Measurements from ENCODE around the gene FTCD. TPM values are rescaled to one million over a fixed set of nuclear protein-coding genes. Genes with fewer than 3 reads are reported as not detected.
A peak's percentile ranks its signal among the peaks of the same experiment; 100 is the strongest.
"Not testable (repeated sequence)": the region's sequence is repeated elsewhere in the genome, so short reads cannot be mapped to it uniquely, and the experiment has no call there.

Gene FTCD
- total and polyA plus RNA-seq, 12 donors, result 0.20 to 16.8 (median 1.9) TPM; not detected in 2

DNA sequence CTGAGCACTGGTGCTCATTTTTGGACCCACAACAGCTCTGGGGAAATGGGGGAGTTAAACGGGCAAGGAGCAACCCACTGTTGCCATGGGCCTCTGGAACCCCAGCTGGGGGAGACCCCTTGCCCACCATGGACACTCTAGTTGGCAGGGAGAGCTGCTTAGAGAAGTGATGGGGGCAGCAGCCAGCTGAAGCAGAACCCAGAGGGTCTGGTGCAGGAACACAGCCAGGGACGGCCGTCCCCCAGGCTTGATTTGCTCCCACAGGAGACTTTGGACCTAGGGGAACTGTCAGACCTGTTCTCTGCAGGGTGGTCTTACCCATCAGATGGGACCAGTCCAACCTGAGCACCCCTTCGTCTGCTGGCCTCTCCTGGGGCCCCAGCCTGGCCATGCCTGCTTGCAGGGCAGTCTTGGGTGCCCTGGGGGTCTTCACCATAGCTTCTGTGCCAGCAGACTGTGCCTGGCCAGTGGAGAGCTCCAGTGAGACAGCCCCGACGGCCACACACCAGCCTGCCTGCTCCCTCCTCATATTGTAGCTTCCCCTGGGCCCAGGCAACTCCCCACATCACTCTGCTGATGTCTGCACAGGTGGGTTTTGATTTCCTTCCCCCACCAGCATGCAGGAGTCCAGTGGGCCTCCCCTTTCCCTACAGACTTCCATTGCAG is 17.6 kb upstream of the FTCD start:
- peak in 2 of 7 donors; percentile 13 to 25 for DNase-seq
- Histone ChIP-seq H3K27ac (no peak overlapping the region), H3K27me3 (no peaks in the 10 kb centered on the region), H3K36me3 (replicated peaks in 1 of 2) (no peaks in the 10 kb centered on the region), H3K9me3 (replicated peaks in 1 of 3) (peaks cover 0 to 9% (median 0%) of the 10 kb centered on the region in 3 donors), H3K4me1 (replicated peaks in 1 of 2) (no peaks in the 10 kb centered on the region), H3K4me3 (no peak overlapping the region)
- intact Hi-C loops (cut with DNase I), result no loop called here
- 81 to 95% (median 92%) methylated on average over 3 to 6 of the region's 6 CpGs for WGBS, 4 donors
- no peak for TF ChIP-seq POLR2A (IDR thresholded peaks at IDR 0.05)
- TF ChIP-seq, protein P1, sequence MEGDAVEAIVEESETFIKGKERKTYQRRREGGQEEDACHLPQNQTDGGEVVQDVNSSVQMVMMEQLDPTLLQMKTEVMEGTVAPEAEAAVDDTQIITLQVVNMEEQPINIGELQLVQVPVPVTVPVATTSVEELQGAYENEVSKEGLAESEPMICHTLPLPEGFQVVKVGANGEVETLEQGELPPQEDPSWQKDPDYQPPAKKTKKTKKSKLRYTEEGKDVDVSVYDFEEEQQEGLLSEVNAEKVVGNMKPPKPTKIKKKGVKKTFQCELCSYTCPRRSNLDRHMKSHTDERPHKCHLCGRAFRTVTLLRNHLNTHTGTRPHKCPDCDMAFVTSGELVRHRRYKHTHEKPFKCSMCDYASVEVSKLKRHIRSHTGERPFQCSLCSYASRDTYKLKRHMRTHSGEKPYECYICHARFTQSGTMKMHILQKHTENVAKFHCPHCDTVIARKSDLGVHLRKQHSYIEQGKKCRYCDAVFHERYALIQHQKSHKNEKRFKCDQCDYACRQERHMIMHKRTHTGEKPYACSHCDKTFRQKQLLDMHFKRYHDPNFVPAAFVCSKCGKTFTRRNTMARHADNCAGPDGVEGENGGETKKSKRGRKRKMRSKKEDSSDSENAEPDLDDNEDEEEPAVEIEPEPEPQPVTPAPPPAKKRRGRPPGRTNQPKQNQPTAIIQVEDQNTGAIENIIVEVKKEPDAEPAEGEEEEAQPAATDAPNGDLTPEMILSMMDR (IDR thresholded peaks at IDR 0.05), result no peak

DNA sequence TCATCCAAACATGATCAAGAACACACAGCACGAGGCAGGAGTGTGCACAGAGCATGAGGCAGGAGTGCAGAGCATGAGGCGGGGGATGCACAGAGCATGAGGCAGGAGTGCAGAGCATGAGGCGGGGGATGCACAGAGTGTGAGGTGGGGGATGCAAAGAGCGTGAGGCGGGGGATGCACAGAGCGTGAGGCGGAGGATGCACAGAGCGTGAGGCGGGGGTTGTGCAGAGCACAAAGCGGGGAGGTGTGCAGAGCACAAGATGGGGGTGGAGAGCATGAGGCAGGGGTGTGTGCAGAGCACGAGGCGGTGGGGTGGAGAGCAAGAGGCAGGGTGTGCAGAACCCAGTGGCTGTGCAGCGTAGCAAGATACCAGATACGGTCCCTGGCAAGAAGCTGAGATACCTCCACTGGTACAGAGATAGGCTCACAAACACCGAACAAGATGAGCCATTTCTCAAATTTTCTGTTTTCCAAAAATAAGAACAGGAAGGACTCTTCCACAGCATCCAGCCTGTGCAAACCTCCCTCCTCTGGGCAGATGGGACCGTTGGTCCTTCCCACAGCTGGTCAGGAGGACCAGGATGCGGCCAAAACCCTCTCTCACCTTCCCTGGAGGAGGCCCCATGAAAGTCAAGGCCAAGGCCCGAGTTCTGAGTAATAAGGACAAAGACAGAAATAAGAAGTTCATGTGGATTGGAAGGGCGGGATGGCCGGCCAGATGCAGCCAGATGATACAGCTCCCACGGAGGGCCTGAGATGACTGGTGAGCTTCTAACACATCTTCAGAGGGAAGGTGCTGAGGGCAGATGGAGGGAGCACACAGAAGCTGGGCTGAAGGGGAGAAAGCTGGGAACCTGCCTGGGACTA is 16.9 kb upstream of the FTCD start:
- Histone ChIP-seq H3K9me3 (replicated peaks in 1 of 3) (peaks cover 0 to 9% (median 0%) of the 10 kb centered on the region in 3 donors), H3K4me1 (replicated peaks in 1 of 2) (no peaks in the 10 kb centered on the region), H3K4me3 (no peak overlapping the region), H3K27me3 (no peaks in the 10 kb centered on the region), H3K36me3 (replicated peaks in 1 of 2) (no peaks in the 10 kb centered on the region), H3K27ac (no peak overlapping the region)
- TF ChIP-seq, protein P1 (IDR thresholded peaks at IDR 0.05), result no peak
- no peak for TF ChIP-seq POLR2A (IDR thresholded peaks at IDR 0.05)
- DNase-seq, result peak in 2 of 7 donors; percentile 10 to 34
- intact Hi-C loops (cut with DNase I), result no loop called here
- WGBS, 4 donors, result 77 to 84% (median 80%) methylated on average over 19 to 21 of the region's 21 CpGs

DNA sequence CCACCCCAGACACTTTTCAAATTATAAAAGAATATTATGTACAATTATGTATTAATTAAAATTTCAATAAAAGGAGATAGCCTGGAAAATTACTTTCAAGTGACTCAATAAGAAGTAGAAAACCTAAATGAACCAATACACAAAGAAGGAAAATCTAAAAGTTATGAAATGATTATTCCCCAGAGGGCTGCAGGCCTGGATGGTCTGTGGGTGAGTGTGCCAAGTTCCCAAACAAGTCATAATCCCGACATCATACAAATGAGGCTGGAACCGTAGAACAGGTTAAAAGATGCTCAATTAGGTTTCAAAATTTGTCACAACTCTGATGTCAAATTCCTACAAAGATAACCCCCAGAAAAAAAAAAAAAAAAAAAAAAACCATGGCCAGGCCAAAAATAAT is 16.2 kb upstream of the FTCD start:
- peak in 1 of 7 donors; percentile 12 for DNase-seq
- H3K27me3 ChIP-seq, result no peaks in the 10 kb centered on the region
- H3K27ac ChIP-seq, result no peak overlapping the region
- H3K4me3 ChIP-seq, result no peak overlapping the region
- H3K36me3 ChIP-seq (replicated peaks in 1 of 2), result no peaks in the 10 kb centered on the region
- TF ChIP-seq POLR2A (IDR thresholded peaks at IDR 0.05), result no peak
- TF ChIP-seq, protein P1 (IDR thresholded peaks at IDR 0.05), result no peak
- intact Hi-C loops (cut with DNase I), result no loop called here
- H3K9me3 ChIP-seq (replicated peaks in 1 of 3), result peaks cover 0 to 6% (median 0%) of the 10 kb centered on the region in 3 donors
- WGBS, 4 donors, result 25 to 60% (median 51%) methylated on average over 2 of the region's 2 CpGs
- no peaks in the 10 kb centered on the region for H3K4me1 ChIP-seq (replicated peaks in 1 of 2)

DNA sequence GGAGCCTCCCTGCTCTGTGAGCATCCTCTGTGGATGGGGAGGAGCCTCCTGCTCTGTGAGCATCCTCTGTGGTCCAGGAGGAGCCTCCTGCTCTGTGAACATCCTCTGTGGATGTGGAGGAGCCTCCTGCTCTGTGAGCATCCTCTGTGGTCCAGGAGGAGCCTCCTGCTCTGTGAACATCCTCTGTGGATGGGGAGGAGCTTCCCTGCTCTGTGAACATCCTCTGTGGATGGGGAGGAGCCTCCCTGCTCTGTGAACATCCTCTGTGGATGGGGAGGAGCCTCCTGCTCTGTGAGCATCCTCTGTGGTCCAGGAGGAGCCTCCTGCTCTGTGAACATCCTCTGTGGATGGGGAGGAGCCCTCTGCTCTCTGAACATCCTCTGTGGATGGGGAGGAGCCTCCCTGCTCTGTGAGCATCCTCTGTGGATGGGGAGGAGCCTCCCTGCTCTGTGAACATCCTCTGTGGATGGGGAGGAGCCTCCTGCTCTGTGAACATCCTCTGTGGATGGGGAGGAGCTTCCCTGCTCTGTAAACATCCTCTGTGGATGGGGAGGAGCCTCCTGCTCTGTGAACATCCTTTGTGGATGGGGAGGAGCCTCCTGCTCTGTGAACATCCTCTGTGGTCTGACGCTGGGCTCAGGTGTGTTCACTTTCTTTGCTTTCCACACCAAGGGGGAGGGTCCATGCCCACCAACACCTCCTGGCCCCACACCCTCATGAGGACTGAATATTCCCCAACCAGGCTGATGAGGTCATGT is 15.2 kb upstream of the FTCD start:
- intact Hi-C loops (cut with DNase I); H3K36me3 ChIP-seq (replicated peaks in 1 of 2); H3K4me1 ChIP-seq (replicated peaks in 1 of 2); H3K9me3 ChIP-seq (replicated peaks in 1 of 3); H3K27ac ChIP-seq; H3K27me3 ChIP-seq; H3K4me3 ChIP-seq: not testable (repeated sequence)
- WGBS, 4 donors, result 75 to 83% (median 79%) methylated on average over 1 of the region's 1 CpG; no CpG with 5 or more reads in 1 of the 4 donors
- peak in 2 of 7 donors; percentile 6 to 34 for DNase-seq

Measured in adrenal gland (tissue), 12 donors.